LNCaP clone FGC (cell line): ENCODE measurements around the gene MAP3K13.
"Not testable (repeated sequence)": the region's sequence is repeated elsewhere in the genome, so short reads cannot be mapped to it uniquely, and the experiment has no call there.

ENCODE experiments used
- DNase-seq: peaks from one replicate; pipeline ENCODE4 v3.0.0-alpha.2; 2011; ENCODE audit warnings: low read depth
- H3K4me3 ChIP-seq: 2 replicates; pipeline ENCODE4 v1.5.1; 2011; ENCODE audit warnings: mild to moderate bottlenecking, low read depth, low read length, control low read depth
- TF ChIP-seq, protein P1 (sequence below): IDR thresholded peaks from 2 replicates; pipeline ENCODE4 v1.5.1; 2012; ENCODE audit warnings: mild to moderate bottlenecking; ENCODE audit not compliant: control insufficient read depth, insufficient read depth; ENCODE audit errors: extremely low read depth

Gene MAP3K13

GRCh38 chr3:185405664-185406063, 42.7 kb downstream of the MAP3K13 start:
- TF ChIP-seq, protein P1, sequence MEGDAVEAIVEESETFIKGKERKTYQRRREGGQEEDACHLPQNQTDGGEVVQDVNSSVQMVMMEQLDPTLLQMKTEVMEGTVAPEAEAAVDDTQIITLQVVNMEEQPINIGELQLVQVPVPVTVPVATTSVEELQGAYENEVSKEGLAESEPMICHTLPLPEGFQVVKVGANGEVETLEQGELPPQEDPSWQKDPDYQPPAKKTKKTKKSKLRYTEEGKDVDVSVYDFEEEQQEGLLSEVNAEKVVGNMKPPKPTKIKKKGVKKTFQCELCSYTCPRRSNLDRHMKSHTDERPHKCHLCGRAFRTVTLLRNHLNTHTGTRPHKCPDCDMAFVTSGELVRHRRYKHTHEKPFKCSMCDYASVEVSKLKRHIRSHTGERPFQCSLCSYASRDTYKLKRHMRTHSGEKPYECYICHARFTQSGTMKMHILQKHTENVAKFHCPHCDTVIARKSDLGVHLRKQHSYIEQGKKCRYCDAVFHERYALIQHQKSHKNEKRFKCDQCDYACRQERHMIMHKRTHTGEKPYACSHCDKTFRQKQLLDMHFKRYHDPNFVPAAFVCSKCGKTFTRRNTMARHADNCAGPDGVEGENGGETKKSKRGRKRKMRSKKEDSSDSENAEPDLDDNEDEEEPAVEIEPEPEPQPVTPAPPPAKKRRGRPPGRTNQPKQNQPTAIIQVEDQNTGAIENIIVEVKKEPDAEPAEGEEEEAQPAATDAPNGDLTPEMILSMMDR = no peak
- DNase-seq = no peak
- no peak overlapping the region for H3K4me3 ChIP-seq

GRCh38 chr3:185406121-185406620, 43.2 kb downstream of the MAP3K13 start:
- TF ChIP-seq, protein P1 = no peak
- no peak for DNase-seq
- no peak overlapping the region for H3K4me3 ChIP-seq

DNA sequence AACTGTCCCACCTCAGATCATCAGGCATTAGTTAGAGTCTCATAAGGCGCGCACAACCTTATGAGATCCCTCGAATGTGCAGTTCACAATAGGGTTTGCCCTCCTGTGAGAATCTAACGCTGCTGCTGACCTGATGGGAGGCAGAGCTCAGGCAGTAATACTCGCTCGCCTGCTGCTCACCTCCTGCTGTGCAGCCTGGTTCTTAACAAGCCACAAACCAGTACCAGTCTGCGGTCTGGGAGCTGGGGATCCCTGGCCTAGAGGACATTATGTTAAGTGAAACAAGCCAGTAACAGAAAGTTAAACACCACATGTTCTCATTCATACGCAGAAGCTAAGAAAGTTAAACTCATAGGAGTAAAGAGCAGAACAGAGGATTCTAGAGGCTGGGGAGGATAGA, 47.0 kb downstream of the MAP3K13 start:
- H3K4me3 ChIP-seq = no peak overlapping the region
- DNase-seq = no peak
- TF ChIP-seq, protein P1 = no peak

DNA sequence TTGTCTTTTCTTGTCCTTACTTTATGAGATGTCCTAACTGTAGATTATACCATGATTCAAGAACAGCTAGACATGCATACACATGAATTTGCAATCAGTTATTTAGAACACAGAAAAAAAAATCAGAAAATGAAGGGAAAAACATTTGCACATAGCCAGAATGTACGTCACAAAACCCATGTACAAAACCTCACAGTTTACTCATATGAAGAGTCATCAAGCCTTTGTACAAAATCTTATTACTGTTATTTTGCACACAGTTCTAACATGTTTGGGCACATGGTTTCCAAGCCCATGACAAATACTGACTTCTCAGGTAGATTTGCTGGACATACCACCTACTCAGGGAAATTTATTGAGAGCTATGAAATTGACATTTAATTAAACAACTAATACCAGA, 48.2 kb downstream of the MAP3K13 start:
- no peak for DNase-seq
- H3K4me3 ChIP-seq = no peak overlapping the region
- TF ChIP-seq, protein P1 = no peak

- no peak for DNase-seq
- H3K4me3 ChIP-seq = no peak overlapping the region
- TF ChIP-seq, protein P1 = no peak
These were observed 53.6 kb downstream of the MAP3K13 start for GRCh38 chr3:185416513-185416912.

GRCh38 chr3:185418561-185418977, 55.6 kb downstream of the MAP3K13 start:
- H3K4me3 ChIP-seq, DNase-seq: not testable (repeated sequence)

- TF ChIP-seq, protein P1 = no peak
- DNase-seq = peak; percentile 40
- H3K4me3 ChIP-seq = no peak overlapping the region
These were observed 57.8 kb downstream of the MAP3K13 start for GRCh38 chr3:185420762-185421161.
